Neutrophil (primary cell): Measurements from ENCODE around the gene GARIN5B.

Experiments
- H3K27ac ChIP-seq: fragments of 200-600 bp; sonication (generic); 2 replicates; pipeline ENCODE4 v1.5.1; 2016; ENCODE audit warnings: mild to moderate bottlenecking, moderate library complexity
- H3K27me3 ChIP-seq: fragments of 200-600 bp; sonication (generic); 2 replicates; pipeline ENCODE4 v1.6.0; 2016; ENCODE audit warnings: mild to moderate bottlenecking
- H3K36me3 ChIP-seq: fragments of 200-600 bp; sonication (generic); 2 replicates; pipeline ENCODE4 v1.5.1; 2017
- H3K4me1 ChIP-seq, 2 experiments: fragments of 200-600 bp in 1 of 2; sonication (generic) in 1 of 2; 1 replicate in 1 of 2; 2 replicates in 1 of 2; pipeline versions ENCODE4 v1.5.1 to v1.6.1; 2013 to 2016; ENCODE audit warnings: low read depth in 1 of 2, low read length in 1 of 2, mild to moderate bottlenecking in 1 of 2, moderate library complexity in 1 of 2; ENCODE audit not compliant: control insufficient read depth in 1 of 2, insufficient read depth in 1 of 2
- H3K4me3 ChIP-seq, 2 experiments: fragments of 200-600 bp in 1 of 2; sonication (generic) in 1 of 2; 1 replicate in 1 of 2; 2 replicates in 1 of 2; pipeline ENCODE4 v1.5.1; 2013 to 2016; ENCODE audit warnings: low read depth in 1 of 2, low read length in 1 of 2, mild to moderate bottlenecking in 1 of 2, moderate library complexity in 1 of 2
- H3K9me3 ChIP-seq: fragments of 200-600 bp; sonication (generic); 2 replicates; pipeline ENCODE4 v1.5.1; 2016
- CTCF ChIP-seq: fragments of 200-600 bp; sonication (generic); IDR thresholded peaks from 2 replicates; pipeline ENCODE4 v1.5.1; 2016; ENCODE audit warnings: antibody characterized with exemption

GARIN5B gene

DNA sequence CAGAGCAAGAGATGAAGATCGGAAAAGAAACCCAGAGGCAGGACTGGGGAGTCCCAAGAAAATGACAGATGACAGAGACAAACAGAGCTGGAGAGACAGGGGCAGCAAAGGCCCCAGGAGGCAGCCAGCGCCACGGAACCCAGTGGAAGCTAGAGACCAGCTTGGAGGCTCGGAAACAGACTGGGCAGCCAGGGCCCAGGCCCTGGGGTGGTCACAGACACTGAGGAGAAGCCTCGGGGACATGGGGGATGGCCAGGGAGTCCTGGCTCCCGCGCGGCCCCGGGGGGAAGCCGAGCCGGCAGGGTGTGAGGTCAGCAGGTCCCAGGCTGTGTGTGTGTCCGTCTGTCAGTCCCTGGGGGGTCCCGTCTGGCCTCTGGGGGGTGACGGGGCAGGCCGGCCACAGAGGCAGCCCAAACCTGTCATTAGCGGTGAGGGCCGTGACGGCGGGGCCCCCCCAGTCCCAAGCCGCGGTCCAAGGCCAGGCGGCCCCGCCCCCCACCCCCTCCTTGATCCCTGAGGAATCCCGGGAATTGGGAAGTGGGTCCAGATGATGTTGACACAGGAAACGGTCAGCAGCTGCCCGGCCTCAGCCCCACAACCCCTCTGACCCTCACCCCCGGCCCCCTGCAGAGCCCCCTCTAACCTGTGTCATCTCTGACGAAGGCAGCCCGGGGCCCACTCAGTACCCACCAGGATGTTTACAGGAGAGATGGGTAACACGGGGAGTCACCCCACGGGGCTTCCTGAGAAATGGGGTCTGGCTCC is 11.1 kb upstream of the GARIN5B start:
- H3K4me1 ChIP-seq: no peaks in the 10 kb centered on the region
- no peaks in the 10 kb centered on the region for H3K36me3 ChIP-seq
- TF ChIP-seq CTCF: no peak
- H3K27ac ChIP-seq: no peak overlapping the region
- no peaks in the 10 kb centered on the region for H3K9me3 ChIP-seq
- no peak overlapping the region for H3K4me3 ChIP-seq
- H3K27me3 ChIP-seq: peaks cover 100% of the 10 kb centered on the region

DNA sequence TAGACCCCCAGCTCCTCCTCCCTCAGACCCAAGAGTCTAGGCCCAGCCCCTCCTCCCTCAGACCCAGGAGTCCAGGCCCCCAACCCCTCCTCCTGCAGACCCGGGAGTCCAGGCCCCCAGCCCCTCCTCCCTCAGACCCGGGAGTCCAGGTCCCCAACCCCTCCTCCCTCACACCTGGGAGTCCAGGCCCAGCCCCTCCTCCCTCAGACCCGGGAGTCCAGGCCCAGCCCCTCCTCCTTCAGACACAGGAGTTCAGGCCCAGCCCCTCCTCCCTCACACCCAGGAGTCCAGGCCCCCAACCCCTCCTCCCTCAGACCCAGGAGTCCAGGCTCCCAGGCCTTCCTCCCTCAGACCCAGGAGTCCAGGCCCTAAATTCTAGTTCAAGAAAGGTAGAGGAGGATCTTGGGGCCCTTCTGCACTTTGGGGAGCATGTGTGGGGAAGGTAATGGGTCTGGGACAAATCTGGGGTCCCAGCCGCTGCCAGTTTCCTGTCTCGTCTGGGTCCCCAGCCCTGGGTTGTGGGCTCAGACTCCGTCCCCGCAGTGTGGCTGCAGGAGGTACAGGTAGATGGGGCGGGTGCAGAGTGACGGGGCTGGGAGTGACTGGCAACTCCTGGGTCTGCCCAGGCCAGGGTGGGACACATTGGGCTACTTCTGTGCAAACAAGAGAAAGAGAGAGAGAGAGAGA is 10.4 kb upstream of the GARIN5B start:
- H3K9me3 ChIP-seq: no peaks in the 10 kb centered on the region
- TF ChIP-seq CTCF: no peak
- peaks cover 100% of the 10 kb centered on the region for H3K27me3 ChIP-seq
- no peak overlapping the region for H3K4me3 ChIP-seq
- no peaks in the 10 kb centered on the region for H3K36me3 ChIP-seq
- no peak overlapping the region for H3K27ac ChIP-seq
- no peaks in the 10 kb centered on the region for H3K4me1 ChIP-seq

DNA sequence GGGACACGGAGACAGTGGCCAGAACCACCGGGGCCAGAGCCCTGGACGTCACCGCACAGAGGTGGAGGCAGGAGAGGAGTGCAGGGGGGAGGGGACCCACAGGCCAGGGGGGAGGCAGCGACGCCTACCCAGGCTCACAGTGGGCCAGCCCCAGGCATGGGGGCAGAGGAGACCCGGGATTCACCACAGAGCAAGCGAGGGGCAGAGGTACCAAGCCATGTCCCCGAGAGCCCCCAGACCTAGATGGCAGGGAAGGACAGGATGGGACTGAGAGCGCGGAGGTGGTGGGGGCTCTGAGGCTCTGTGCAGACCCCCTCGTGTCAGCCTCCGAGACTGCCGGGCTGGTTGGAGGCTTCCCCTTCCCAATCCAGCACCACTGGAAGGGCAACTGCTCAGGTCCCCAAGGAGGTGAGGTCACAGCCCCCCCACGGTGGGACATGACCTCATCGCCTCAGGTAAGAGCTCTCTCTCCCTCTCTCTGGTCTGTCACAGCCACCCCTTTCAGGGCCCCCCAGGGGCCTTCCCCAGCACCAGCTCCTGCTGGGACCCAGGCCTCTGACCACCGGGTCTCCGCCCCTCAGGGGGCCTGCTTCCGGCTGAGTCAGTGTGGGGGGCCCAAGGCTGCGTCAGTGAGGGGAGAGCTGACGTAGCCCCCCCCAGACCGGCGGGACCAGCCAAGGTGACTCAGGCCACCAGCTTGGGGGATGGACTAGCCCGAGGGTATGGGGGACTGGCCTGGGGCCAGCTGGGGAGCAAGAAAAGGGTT is 9.4 kb upstream of the GARIN5B start:
- no peak for TF ChIP-seq CTCF
- no peak overlapping the region for H3K4me3 ChIP-seq
- peaks cover 100% of the 10 kb centered on the region for H3K27me3 ChIP-seq
- H3K9me3 ChIP-seq: no peaks in the 10 kb centered on the region
- H3K36me3 ChIP-seq: no peaks in the 10 kb centered on the region
- H3K27ac ChIP-seq: no peak overlapping the region
- no peaks in the 10 kb centered on the region for H3K4me1 ChIP-seq

DNA sequence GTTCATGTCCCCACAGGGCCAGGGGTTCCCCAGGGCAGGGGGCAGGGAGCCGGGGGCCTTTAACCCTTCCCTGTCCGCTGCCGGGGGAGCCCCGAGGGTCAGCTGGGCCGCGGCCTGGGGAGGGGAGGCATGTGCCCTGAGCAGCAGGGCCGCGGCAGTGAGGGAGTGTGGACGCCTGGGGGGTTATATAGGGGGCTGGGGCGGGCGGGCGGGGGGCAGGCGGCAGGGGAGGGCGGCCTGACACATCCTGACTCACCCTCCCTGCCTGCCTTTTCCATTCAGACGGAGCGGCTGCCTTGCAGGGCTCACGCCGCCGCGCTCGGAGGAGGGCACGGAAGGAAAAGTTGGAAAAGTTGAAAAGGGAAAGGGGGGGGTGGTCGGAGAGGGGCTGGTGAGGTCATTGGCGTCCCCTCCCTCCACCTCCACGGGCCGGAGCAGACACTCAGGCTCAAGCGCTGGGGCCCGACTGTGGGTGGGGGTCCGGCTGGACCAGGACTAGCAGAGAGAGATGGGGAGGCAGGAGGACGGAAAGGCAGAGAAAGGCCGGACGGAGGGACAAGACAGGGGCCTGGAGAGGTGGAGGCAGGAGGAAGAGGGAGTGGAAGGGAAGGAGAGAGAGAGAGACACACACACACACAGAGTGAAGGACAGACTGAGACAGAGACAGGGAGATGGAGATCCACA is 7.4 kb upstream of the GARIN5B start, which contains the start of gene IL11:
IL11 (minus strand) TSS at position 159 of the 684 bp plus-strand sequence; CDS start at position 6, 153 bp downstream.
- no peaks in the 10 kb centered on the region for H3K36me3 ChIP-seq
- H3K9me3 ChIP-seq: no peaks in the 10 kb centered on the region
- no peak within 1 kb of the TSS for H3K27ac ChIP-seq
- no peaks in the 10 kb centered on the region for H3K4me1 ChIP-seq
- TF ChIP-seq CTCF: no peak
- H3K27me3 ChIP-seq: peaks cover 96% of the 10 kb centered on the region
- no peak within 1 kb of the TSS for H3K4me3 ChIP-seq

DNA sequence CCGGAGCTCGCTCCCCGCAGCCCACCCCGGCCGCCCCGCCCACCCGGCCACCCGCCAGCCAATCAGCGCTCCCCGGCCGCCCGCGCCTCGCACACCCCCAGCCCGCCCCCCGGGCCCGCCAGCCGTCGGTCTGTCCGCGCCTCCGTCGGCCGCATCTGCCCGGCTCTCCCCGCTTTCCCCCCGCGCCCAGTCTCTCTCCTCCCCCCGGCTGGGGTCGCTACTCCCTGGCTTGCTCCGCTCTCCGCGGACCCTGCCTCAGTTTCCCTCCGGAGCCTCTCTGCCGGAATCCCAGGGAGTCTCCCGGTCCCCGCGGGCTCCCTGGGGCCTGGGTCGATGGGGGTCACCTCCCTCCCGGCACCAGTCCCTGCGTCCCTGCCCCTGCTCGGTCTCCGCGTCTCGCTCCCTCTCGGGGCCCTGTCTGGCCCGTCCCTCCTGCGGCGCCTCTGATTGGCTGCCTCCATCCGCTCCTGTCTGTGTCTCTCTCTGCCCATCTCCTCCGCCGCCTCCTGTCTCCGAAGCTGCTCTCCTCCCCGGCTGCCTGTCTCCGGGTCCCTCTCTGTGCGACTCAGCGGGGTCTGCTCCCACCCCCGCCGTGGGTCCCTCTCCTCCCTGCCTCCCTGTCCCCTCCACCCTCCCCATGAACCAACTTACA is 6.7 kb upstream of the GARIN5B start:
- Histone ChIP-seq H3K4me3 (no peak overlapping the region), H3K36me3 (no peaks in the 10 kb centered on the region), H3K9me3 (no peaks in the 10 kb centered on the region), H3K27ac (no peak overlapping the region), H3K27me3 (peaks cover 91% of the 10 kb centered on the region), H3K4me1 (no peaks in the 10 kb centered on the region)
- no peak for TF ChIP-seq CTCF
